ENCODE measurements around the gene ZSWIM4.
A peak's percentile ranks its signal among the peaks of the same experiment; 100 is the strongest.

Gene ZSWIM4

GRCh38 chr19:13823901-13824300, 28.7 kb downstream of the ZSWIM4 start:
- Histone ChIP-seq H3K27ac (no peak overlapping the region), H3K4me3 (no peak overlapping the region)
- DNase-seq (ENCODE audit: low spot score) = no peak
- TF ChIP-seq CTCF (IDR thresholded peaks at IDR 0.05) = no peak

- no peak overlapping the region for H3K4me3 ChIP-seq
- DNase-seq (ENCODE audit: low spot score) = no peak
- no peak overlapping the region for H3K27ac ChIP-seq
- TF ChIP-seq CTCF (IDR thresholded peaks at IDR 0.05) = no peak
Measured at GRCh38 chr19:13824703-13825102, 29.5 kb downstream of the ZSWIM4 start.

- no peak for DNase-seq (ENCODE audit: low spot score)
- peak overlapping the region in 1 of 2 donors; percentile 7 for H3K27ac ChIP-seq
- H3K4me3 ChIP-seq = no peak overlapping the region
- TF ChIP-seq CTCF (IDR thresholded peaks at IDR 0.05) = no peak
Measured at GRCh38 chr19:13825489-13826441, 30.5 kb downstream of the ZSWIM4 start.

- Histone ChIP-seq H3K4me3 (no peak overlapping the region), H3K27ac (no peak overlapping the region)
- no peak for TF ChIP-seq CTCF (IDR thresholded peaks at IDR 0.05)
- DNase-seq (ENCODE audit: low spot score) = no peak
Measured at GRCh38 chr19:13826652-13827235, 31.5 kb downstream of the ZSWIM4 start.

GRCh38 chr19:13827656-13828055, 32.4 kb downstream of the ZSWIM4 start:
- no peak for TF ChIP-seq CTCF (IDR thresholded peaks at IDR 0.05)
- no peak overlapping the region for H3K27ac ChIP-seq
- DNase-seq (ENCODE audit: low spot score) = no peak
- H3K4me3 ChIP-seq = no peak overlapping the region

GRCh38 chr19:13830114-13830740, 35.0 kb downstream of the ZSWIM4 start:
- no peak overlapping the region for H3K4me3 ChIP-seq
- DNase-seq (ENCODE audit: low spot score) = peak; percentile 74
- no peak for TF ChIP-seq CTCF (IDR thresholded peaks at IDR 0.05)
- no peak overlapping the region for H3K27ac ChIP-seq

Data from coronary artery (tissue), 2 donors.